ENCODE measurements around the gene TOX2.

Gene TOX2

GRCh38 chr20:44080646-44081267 lies 166.1 kb downstream of the TOX2 start:
- Histone ChIP-seq H4K5ac (ENCODE audit: low read length) (no peak overlapping the region), H3K27ac (ENCODE audit: low read depth, low read length) (no peak overlapping the region), H2BK120ac (ENCODE audit: low read depth, low read length) (no peak overlapping the region), H3K36me3 (ENCODE audit: control insufficient read depth, insufficient read depth, low read length) (no peaks in the 10 kb centered on the region), H2BK5ac (ENCODE audit: low read length) (no peak overlapping the region), H3K4me1 (ENCODE audit: control insufficient read depth, low read depth, low read length) (no peaks in the 10 kb centered on the region), H3K79me1 (ENCODE audit: low read length) (no peaks in the 10 kb centered on the region), H3K27me3 (ENCODE audit: insufficient read depth, low read length, poor library complexity) (no peaks in the 10 kb centered on the region), H3K23ac (ENCODE audit: low read length) (no peak overlapping the region), H2AK5ac (ENCODE audit: low read length) (no peak overlapping the region), H3K9ac (ENCODE audit: low read length) (no peak overlapping the region), H4K8ac (ENCODE audit: low read depth, low read length) (no peak overlapping the region), H3K56ac (ENCODE audit: low read length) (no peak overlapping the region), H3K4me2 (ENCODE audit: low read length) (no peak overlapping the region), H3K18ac (ENCODE audit: low read length) (no peak overlapping the region), H3K79me2 (ENCODE audit: control insufficient read depth, insufficient read depth, low read length) (no peaks in the 10 kb centered on the region), H2BK15ac (replicated peaks; ENCODE audit: low read depth) (no peak overlapping the region), H3K4me3 (ENCODE audit: low read length) (no peak overlapping the region), H3K4ac (ENCODE audit: low read depth, low read length) (no peak overlapping the region)
- WGBS (ENCODE audit: extremely low coverage, insufficient coverage, low lambda C conversion rate) = no CpG with 5 or more reads among the region's 8 CpGs
- peak; percentile 75 for DNase-seq

GRCh38 chr20:44081476-44081875 lies 166.8 kb downstream of the TOX2 start:
- no peak overlapping the region for H3K4me2 ChIP-seq (ENCODE audit: low read length)
- H2AK5ac ChIP-seq (ENCODE audit: low read length) = no peak overlapping the region
- H3K4ac ChIP-seq (ENCODE audit: low read depth, low read length) = no peak overlapping the region
- no peak overlapping the region for H4K5ac ChIP-seq (ENCODE audit: low read length)
- no peak overlapping the region for H3K23ac ChIP-seq (ENCODE audit: low read length)
- H3K4me3 ChIP-seq (ENCODE audit: low read length) = no peak overlapping the region
- no peak overlapping the region for H4K8ac ChIP-seq (ENCODE audit: low read depth, low read length)
- H3K18ac ChIP-seq (ENCODE audit: low read length) = no peak overlapping the region
- WGBS (ENCODE audit: extremely low coverage, insufficient coverage, low lambda C conversion rate) = no CpG with 5 or more reads among the region's 4 CpGs
- H2BK15ac ChIP-seq (replicated peaks; ENCODE audit: low read depth) = no peak overlapping the region
- H3K56ac ChIP-seq (ENCODE audit: low read length) = no peak overlapping the region
- no peaks in the 10 kb centered on the region for H3K79me2 ChIP-seq (ENCODE audit: control insufficient read depth, insufficient read depth, low read length)
- no peak overlapping the region for H2BK5ac ChIP-seq (ENCODE audit: low read length)
- no peak for DNase-seq
- H3K79me1 ChIP-seq (ENCODE audit: low read length) = no peaks in the 10 kb centered on the region
- no peaks in the 10 kb centered on the region for H3K4me1 ChIP-seq (ENCODE audit: control insufficient read depth, low read depth, low read length)
- no peak overlapping the region for H3K27ac ChIP-seq (ENCODE audit: low read depth, low read length)
- no peak overlapping the region for H3K9ac ChIP-seq (ENCODE audit: low read length)
- no peaks in the 10 kb centered on the region for H3K36me3 ChIP-seq (ENCODE audit: control insufficient read depth, insufficient read depth, low read length)
- H2BK120ac ChIP-seq (ENCODE audit: low read depth, low read length) = no peak overlapping the region
- H3K27me3 ChIP-seq (ENCODE audit: insufficient read depth, low read length, poor library complexity) = no peaks in the 10 kb centered on the region

GRCh38 chr20:44081888-44082287 lies 167.2 kb downstream of the TOX2 start:
- H4K5ac ChIP-seq (ENCODE audit: low read length) = no peak overlapping the region
- H2BK120ac ChIP-seq (ENCODE audit: low read depth, low read length) = no peak overlapping the region
- no peak overlapping the region for H3K56ac ChIP-seq (ENCODE audit: low read length)
- H3K27me3 ChIP-seq (ENCODE audit: insufficient read depth, low read length, poor library complexity) = no peaks in the 10 kb centered on the region
- H3K27ac ChIP-seq (ENCODE audit: low read depth, low read length) = no peak overlapping the region
- H3K79me1 ChIP-seq (ENCODE audit: low read length) = no peaks in the 10 kb centered on the region
- H3K4me1 ChIP-seq (ENCODE audit: control insufficient read depth, low read depth, low read length) = no peaks in the 10 kb centered on the region
- H3K4me2 ChIP-seq (ENCODE audit: low read length) = no peak overlapping the region
- H3K23ac ChIP-seq (ENCODE audit: low read length) = no peak overlapping the region
- H3K36me3 ChIP-seq (ENCODE audit: control insufficient read depth, insufficient read depth, low read length) = no peaks in the 10 kb centered on the region
- no peak overlapping the region for H2BK5ac ChIP-seq (ENCODE audit: low read length)
- no peaks in the 10 kb centered on the region for H3K79me2 ChIP-seq (ENCODE audit: control insufficient read depth, insufficient read depth, low read length)
- H3K18ac ChIP-seq (ENCODE audit: low read length) = no peak overlapping the region
- no CpG with 5 or more reads among the region's 5 CpGs for WGBS (ENCODE audit: extremely low coverage, insufficient coverage, low lambda C conversion rate)
- no peak overlapping the region for H3K4me3 ChIP-seq (ENCODE audit: low read length)
- no peak overlapping the region for H3K4ac ChIP-seq (ENCODE audit: low read depth, low read length)
- no peak overlapping the region for H3K9ac ChIP-seq (ENCODE audit: low read length)
- no peak overlapping the region for H2AK5ac ChIP-seq (ENCODE audit: low read length)
- H4K8ac ChIP-seq (ENCODE audit: low read depth, low read length) = no peak overlapping the region
- DNase-seq = no peak
- H2BK15ac ChIP-seq (replicated peaks; ENCODE audit: low read depth) = no peak overlapping the region

- no peak overlapping the region for H3K9ac ChIP-seq (ENCODE audit: low read length)
- no peak overlapping the region for H3K56ac ChIP-seq (ENCODE audit: low read length)
- H3K27ac ChIP-seq (ENCODE audit: low read depth, low read length) = no peak overlapping the region
- no peak overlapping the region for H2BK5ac ChIP-seq (ENCODE audit: low read length)
- no peak for DNase-seq
- no peak overlapping the region for H3K4me3 ChIP-seq (ENCODE audit: low read length)
- no peak overlapping the region for H2BK15ac ChIP-seq (replicated peaks; ENCODE audit: low read depth)
- H3K18ac ChIP-seq (ENCODE audit: low read length) = no peak overlapping the region
- WGBS (ENCODE audit: extremely low coverage, insufficient coverage, low lambda C conversion rate) = no CpG with 5 or more reads among the region's 10 CpGs
- no peaks in the 10 kb centered on the region for H3K79me1 ChIP-seq (ENCODE audit: low read length)
- no peak overlapping the region for H4K8ac ChIP-seq (ENCODE audit: low read depth, low read length)
- H3K27me3 ChIP-seq (ENCODE audit: insufficient read depth, low read length, poor library complexity) = no peaks in the 10 kb centered on the region
- H3K4me1 ChIP-seq (ENCODE audit: control insufficient read depth, low read depth, low read length) = no peaks in the 10 kb centered on the region
- H3K23ac ChIP-seq (ENCODE audit: low read length) = no peak overlapping the region
- no peaks in the 10 kb centered on the region for H3K79me2 ChIP-seq (ENCODE audit: control insufficient read depth, insufficient read depth, low read length)
- no peak overlapping the region for H2BK120ac ChIP-seq (ENCODE audit: low read depth, low read length)
- H3K4ac ChIP-seq (ENCODE audit: low read depth, low read length) = no peak overlapping the region
- H4K5ac ChIP-seq (ENCODE audit: low read length) = no peak overlapping the region
- H3K4me2 ChIP-seq (ENCODE audit: low read length) = no peak overlapping the region
- no peaks in the 10 kb centered on the region for H3K36me3 ChIP-seq (ENCODE audit: control insufficient read depth, insufficient read depth, low read length)
- H2AK5ac ChIP-seq (ENCODE audit: low read length) = no peak overlapping the region
These were observed 168.7 kb downstream of the TOX2 start for GRCh38 chr20:44083220-44083933.

GRCh38 chr20:44084439-44084838 lies 169.8 kb downstream of the TOX2 start:
- H3K18ac ChIP-seq (ENCODE audit: low read length) = no peak overlapping the region
- no peak overlapping the region for H3K27ac ChIP-seq (ENCODE audit: low read depth, low read length)
- no peaks in the 10 kb centered on the region for H3K36me3 ChIP-seq (ENCODE audit: control insufficient read depth, insufficient read depth, low read length)
- no peaks in the 10 kb centered on the region for H3K27me3 ChIP-seq (ENCODE audit: insufficient read depth, low read length, poor library complexity)
- WGBS (ENCODE audit: extremely low coverage, insufficient coverage, low lambda C conversion rate) = no CpG with 5 or more reads among the region's 2 CpGs
- H4K5ac ChIP-seq (ENCODE audit: low read length) = no peak overlapping the region
- H2BK5ac ChIP-seq (ENCODE audit: low read length) = no peak overlapping the region
- no peaks in the 10 kb centered on the region for H3K79me1 ChIP-seq (ENCODE audit: low read length)
- H3K23ac ChIP-seq (ENCODE audit: low read length) = no peak overlapping the region
- H2BK15ac ChIP-seq (replicated peaks; ENCODE audit: low read depth) = no peak overlapping the region
- no peak overlapping the region for H3K4ac ChIP-seq (ENCODE audit: low read depth, low read length)
- no peak overlapping the region for H3K4me3 ChIP-seq (ENCODE audit: low read length)
- H3K79me2 ChIP-seq (ENCODE audit: control insufficient read depth, insufficient read depth, low read length) = no peaks in the 10 kb centered on the region
- H4K8ac ChIP-seq (ENCODE audit: low read depth, low read length) = no peak overlapping the region
- H3K4me1 ChIP-seq (ENCODE audit: control insufficient read depth, low read depth, low read length) = no peaks in the 10 kb centered on the region
- no peak overlapping the region for H3K4me2 ChIP-seq (ENCODE audit: low read length)
- no peak overlapping the region for H3K9ac ChIP-seq (ENCODE audit: low read length)
- H3K56ac ChIP-seq (ENCODE audit: low read length) = no peak overlapping the region
- no peak overlapping the region for H2AK5ac ChIP-seq (ENCODE audit: low read length)
- no peak overlapping the region for H2BK120ac ChIP-seq (ENCODE audit: low read depth, low read length)
- DNase-seq = no peak

- H3K56ac ChIP-seq (ENCODE audit: low read length) = no peak overlapping the region
- no peak overlapping the region for H4K5ac ChIP-seq (ENCODE audit: low read length)
- H2BK15ac ChIP-seq (replicated peaks; ENCODE audit: low read depth) = no peak overlapping the region
- H3K79me2 ChIP-seq (ENCODE audit: control insufficient read depth, insufficient read depth, low read length) = no peaks in the 10 kb centered on the region
- no peak overlapping the region for H2BK120ac ChIP-seq (ENCODE audit: low read depth, low read length)
- no peak for DNase-seq
- H3K9ac ChIP-seq (ENCODE audit: low read length) = no peak overlapping the region
- H3K27ac ChIP-seq (ENCODE audit: low read depth, low read length) = no peak overlapping the region
- H3K4me3 ChIP-seq (ENCODE audit: low read length) = no peak overlapping the region
- H3K4me1 ChIP-seq (ENCODE audit: control insufficient read depth, low read depth, low read length) = no peaks in the 10 kb centered on the region
- H2BK5ac ChIP-seq (ENCODE audit: low read length) = no peak overlapping the region
- H3K36me3 ChIP-seq (ENCODE audit: control insufficient read depth, insufficient read depth, low read length) = no peaks in the 10 kb centered on the region
- H3K27me3 ChIP-seq (ENCODE audit: insufficient read depth, low read length, poor library complexity) = no peaks in the 10 kb centered on the region
- no CpG with 5 or more reads among the region's 7 CpGs for WGBS (ENCODE audit: extremely low coverage, insufficient coverage, low lambda C conversion rate)
- H3K79me1 ChIP-seq (ENCODE audit: low read length) = no peaks in the 10 kb centered on the region
- H4K8ac ChIP-seq (ENCODE audit: low read depth, low read length) = no peak overlapping the region
- H3K4ac ChIP-seq (ENCODE audit: low read depth, low read length) = no peak overlapping the region
- no peak overlapping the region for H3K4me2 ChIP-seq (ENCODE audit: low read length)
- no peak overlapping the region for H3K23ac ChIP-seq (ENCODE audit: low read length)
- no peak overlapping the region for H3K18ac ChIP-seq (ENCODE audit: low read length)
- no peak overlapping the region for H2AK5ac ChIP-seq (ENCODE audit: low read length)
These were observed 170.2 kb downstream of the TOX2 start for GRCh38 chr20:44084891-44085290.
